GM19455 (cell line): ENCODE data around the gene ULK3.

Experiments
- ATAC-seq: cut with Tn5 transposase; IDR thresholded peaks from one replicate; pipeline ENCODE4 v1.9.1; 2021; ENCODE audit not compliant: unreplicated experiment

Gene ULK3

DNA sequence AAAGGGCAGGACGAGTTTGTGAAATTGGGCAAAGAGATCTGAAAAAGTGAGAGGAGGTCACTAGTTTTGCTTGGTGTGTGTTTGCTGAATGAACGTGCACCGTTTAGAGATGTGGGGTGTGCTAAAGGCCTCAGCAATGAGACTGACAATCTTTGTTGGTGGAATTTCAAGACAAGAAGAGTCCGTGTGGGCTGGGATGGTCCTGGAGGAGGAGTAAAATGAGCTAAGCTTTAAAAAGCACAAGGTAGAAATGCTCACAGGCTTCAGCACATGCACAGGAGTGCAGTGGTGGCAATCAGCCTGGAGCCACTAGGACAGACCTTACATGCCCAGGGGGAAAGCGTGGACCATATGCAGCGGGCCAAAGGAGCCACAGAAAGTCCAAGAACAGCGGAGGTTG lies 18.0 kb downstream of the ULK3 start:
- no peak for ATAC-seq

DNA sequence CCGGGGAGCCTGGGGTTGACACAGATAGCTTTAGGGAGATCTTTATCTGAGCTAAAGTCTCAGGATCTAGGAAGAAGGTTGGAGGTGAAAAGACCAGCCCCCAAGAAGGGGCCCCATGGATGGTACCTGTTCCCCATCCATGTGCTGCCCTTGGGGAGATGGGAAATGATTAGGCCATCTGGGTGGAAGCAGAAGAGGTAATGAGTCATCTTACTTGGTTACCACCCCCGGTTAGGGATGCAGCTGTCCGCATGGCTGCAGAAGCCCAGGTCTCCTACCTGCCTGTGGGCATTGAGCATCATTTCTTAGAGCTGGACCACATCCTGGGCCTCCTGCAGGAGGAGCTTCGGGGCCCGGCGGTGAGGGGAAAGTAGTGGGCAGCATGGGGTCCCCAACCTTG lies 19.6 kb downstream of the ULK3 start:
- ATAC-seq, result no peak

DNA sequence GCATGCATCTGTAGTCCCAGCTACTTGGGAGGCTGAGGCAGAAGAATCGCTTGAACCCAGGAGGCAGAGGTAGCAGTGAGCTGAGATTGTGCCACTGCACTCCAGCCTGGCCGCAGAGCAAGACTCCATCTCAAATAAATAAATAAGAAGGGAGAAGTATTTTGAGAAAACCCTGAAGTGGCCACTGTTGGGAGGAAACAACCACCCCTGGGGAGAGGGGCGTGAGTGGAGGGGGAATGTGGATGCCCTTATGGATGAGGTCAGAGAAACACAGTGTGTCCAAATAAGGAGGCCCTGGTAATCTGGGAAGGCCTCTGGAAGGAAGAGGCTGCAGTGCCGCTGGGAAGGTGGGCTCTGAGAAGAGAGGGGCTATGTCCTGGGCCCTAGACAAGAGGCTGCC lies 20.7 kb downstream of the ULK3 start:
- no peak for ATAC-seq

DNA sequence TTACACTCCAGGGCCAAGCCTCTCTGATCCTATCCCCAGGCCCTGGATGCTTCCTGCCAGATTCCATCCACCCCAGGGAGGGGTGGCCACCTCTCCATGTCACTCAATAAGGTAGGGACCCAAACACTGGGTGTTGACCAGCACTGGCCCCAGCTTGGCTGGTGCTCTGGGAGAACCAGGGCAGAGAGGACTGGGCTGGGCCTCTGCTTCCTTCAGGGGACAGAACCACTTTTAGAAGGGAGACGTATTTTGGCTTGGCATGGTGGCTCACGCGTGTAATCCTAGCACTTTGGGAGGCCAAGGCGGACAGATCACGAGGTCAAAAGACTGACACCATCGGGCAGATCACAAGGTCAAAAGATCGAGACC lies 21.2 kb downstream of the ULK3 start:
- no peak for ATAC-seq

DNA sequence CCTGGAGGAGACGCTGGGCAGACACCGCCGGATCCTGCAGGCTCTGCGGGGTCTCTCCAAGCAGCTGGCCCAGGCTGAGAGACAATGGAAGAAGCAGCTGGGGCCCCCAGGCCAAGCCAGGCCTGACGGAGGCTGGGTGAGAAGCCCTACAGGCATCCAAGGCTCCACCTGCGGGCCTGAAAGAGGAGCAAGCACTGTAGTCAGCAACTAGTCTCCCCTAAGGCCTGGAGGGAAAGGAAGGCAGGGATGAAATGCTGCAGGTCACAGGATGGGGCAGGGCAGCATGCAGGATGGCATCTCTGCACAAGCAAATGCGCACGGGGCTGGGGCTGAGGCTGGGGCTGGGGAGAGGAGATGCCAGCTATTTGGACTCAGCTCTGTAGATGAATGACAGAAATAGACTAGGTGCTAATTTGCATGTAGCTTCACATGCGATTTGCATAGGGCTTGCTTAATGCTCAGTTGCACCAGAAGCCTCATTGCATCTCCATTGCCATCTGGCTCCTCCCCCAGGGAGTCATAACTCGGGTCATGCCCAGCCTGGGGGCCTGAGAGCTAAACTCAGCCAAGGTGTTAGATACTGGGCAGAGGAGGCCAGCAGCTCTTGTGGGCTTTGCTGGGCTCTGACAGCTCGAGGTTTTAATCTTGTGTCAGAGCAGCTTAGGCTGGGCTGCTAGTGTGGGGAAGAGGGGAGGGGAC lies 21.7 kb downstream of the ULK3 start:
- ATAC-seq, result no peak

DNA sequence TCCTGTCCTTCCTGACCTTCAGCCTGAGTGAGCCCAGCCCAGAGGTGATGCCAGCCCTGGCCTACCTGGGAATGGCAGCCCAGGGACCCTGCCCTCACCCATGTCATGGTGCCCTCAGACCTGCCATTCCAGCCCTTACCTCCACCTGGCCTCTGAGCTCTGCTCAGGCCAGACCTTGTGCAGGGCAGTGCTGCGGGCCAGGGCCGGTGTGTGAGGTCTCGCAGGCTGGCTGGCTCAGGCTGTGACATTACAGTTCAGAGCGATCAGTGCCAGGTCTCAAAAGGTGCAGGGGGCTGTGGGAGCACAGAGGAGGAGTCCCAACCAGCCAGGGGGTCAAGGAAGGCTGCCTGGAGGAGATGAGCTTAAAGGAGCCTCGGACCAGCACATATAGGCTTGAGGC lies 22.9 kb downstream of the ULK3 start:
- no peak for ATAC-seq

DNA sequence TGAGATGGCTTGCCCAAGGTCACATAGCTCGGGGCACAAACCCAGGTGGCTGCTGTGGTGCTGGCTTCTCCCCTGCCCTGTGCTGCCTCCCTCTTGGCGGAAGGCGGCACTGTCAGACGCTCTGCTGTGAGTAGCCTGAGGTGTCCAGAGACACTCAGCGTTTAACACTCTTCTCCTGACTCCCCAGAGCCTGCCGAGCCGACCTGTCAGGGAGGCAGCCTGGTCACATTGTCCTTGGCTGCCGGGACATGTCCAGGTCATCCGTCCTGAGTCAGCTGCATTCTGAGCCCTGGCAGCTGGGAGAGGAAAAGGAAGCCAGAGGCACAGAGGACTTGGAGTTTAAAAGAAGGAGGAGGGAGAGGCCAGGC lies 25.6 kb downstream of the ULK3 start:
- no peak for ATAC-seq

DNA sequence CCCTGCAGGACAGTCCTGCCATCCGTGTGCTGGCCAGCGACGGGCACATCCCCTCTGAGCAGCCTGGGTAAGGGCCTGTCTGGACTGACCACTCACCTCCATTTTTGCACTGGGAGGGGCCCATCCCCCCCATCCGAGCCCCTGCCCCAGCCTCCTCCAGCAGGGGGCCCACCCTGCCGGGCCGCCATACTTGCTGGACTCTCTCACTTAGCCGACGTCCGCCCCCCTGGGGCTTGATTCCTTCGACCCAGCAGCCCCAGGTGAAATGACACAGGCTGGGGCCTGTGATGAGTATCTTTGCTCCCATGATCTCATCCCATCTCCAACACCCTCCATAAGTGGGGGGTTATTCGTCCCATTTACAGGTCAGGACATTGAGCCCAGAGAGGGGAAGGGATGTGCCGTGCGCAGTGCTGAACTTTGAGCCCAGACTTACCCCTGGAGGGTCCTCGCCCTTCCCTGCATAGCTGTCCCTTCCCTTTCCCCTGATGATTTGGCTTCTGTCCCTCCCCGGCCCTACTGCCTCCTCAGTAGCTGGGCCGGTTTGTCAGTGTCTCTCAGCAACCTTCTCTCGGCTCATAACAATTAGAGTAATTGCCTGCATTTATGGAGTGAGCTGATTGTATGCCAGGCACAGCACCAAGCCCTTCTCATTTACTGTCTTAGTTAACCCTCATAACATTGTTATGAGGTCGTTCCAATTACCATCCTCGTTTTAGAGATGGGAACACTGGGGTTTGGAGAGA lies 26.2 kb downstream of the ULK3 start:
- no peak for ATAC-seq

DNA sequence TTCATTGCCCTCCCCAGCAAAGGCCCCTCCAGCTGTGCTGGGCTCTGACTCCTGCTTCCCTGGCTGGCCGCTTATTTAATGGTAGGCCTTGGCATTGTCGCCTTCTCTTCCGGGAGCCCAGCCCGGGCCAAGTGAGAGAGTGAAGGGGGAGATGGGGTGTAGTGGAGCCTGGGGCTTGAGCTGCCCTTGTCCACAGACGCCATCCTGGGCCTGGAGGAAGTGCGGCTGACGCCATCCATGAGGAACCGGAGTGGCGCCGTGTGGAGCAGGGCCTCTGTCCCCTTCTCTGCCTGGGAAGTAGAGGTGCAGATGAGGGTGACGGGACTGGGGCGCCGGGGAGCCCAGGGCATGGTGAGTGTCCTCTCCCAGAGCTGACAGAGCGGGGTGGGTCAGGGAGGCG lies 27.0 kb downstream of the ULK3 start:
- ATAC-seq, result no peak

DNA sequence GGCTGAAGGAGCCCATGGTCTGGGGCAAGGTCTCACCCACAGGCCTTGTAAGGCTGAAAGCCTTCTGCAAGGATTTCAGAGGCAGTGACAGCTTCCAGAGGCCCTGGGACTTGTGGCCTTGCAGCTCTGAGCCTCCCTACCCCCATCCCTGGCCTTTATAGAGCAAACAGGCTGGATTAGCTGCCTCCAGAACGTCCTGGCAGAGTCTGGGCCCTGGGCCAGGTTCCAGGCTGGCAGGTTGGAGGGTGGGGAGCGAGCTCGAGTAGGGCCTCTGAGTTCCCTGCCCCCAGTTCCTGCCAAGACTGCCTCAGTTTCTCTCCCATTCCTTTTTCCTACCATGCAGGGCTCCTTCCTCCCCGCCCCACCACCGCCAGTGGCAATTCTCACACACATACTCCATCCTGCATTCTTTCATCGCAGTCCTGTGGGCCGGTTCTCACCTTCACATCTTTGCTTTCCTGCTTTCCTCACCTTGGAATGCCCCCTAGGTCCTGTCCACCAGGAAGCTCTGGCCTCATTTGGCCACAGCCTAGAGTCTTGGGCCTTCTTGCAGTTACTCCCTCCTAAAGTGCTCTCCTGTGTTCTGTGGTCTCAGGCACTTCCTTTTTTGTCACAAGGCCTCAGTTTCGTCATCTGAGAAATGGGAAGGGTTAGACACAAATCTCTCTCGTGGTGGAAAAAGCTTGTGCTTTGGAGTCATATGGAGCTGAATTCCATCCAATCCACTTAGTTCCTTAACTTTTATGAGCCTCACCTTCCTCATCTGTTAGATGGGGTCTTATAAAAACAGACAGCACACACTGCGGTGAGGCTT lies 27.6 kb downstream of the ULK3 start:
- no peak for ATAC-seq

DNA sequence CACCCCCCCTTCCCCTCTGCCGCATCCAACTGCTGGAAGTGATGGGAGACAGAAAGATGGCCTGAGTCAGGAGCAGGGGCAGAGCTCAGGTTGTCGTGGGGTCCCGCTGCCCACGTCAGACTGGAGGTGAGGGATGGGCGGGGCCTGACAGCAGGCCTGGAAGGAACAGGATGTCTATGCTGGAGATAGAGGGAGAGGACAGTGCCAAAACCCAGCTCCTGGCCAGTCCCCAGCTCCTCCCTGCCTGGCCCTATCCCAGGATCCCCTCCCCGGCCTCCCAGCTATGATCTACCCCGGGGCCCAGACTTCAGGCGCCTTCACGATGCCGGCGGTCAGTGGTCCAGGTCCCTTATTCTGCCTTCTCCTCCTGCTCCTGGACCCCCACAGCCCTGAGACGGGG lies 30.4 kb downstream of the ULK3 start, which contains the start of gene LMAN1L:
Gene LMAN1L, plus strand, starts transcription at position 303 of the 400 bp plus-strand sequence. Its CDS starts 20 bp downstream, at position 323.
- ATAC-seq, result no peak

DNA sequence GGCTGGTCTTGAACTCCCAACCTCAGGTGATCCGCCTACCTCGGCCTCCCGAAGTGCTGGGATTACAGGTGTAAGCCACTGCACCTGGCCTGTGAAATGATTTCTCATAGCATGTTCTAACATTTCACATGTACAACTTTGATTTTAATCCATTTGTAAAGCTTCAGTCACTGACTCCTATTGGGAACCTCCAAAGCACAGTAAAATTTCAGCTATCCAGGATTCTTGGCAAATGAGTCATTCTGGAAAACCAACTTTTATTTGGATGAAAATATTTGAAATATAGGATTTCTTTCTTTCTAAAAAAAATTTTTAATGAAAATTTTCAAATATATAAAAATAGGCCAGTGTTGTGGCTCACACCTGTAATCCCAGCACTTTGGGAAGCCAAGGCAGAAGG lies 33.0 kb downstream of the ULK3 start:
- no peak for ATAC-seq

DNA sequence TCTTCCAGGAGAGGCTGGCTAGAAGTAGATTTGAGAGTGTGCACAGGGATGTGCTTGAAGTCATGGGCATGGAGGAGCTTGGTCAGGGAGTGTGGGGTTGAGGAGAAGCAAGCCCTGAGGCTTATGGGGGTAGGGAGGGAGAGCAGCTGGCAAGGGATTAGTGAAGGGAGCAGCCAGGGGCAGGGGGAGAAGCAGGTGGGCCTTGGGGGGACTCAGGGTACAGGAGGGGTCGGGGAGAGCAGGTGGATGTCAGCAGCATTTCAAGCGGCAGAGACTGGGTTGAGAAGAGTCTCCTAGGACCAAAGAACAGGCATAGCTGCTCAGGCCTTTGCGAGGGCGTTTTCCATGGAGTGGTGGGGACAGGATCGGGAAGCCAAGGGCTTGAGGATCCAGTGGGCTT lies 33.7 kb downstream of the ULK3 start:
- ATAC-seq, result no peak

DNA sequence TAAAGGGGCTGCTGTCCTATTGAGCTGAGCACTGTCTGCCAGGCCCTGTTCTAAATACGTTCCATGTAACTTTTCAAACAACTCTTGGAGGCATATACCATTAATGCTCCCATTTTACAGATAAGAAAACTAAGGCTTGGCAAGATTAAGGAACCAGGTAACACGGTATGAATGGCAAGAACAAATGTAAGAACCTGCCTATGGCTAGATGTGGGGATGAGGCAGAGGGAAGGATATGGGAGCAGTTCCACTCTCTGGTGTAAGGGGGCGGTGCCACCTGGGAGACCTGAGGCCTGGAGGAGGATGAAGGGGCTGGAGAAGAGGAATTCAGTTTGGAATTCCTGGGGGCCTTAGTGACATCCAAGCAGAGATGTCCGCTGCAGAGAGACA lies 34.1 kb downstream of the ULK3 start:
- no peak for ATAC-seq

DNA sequence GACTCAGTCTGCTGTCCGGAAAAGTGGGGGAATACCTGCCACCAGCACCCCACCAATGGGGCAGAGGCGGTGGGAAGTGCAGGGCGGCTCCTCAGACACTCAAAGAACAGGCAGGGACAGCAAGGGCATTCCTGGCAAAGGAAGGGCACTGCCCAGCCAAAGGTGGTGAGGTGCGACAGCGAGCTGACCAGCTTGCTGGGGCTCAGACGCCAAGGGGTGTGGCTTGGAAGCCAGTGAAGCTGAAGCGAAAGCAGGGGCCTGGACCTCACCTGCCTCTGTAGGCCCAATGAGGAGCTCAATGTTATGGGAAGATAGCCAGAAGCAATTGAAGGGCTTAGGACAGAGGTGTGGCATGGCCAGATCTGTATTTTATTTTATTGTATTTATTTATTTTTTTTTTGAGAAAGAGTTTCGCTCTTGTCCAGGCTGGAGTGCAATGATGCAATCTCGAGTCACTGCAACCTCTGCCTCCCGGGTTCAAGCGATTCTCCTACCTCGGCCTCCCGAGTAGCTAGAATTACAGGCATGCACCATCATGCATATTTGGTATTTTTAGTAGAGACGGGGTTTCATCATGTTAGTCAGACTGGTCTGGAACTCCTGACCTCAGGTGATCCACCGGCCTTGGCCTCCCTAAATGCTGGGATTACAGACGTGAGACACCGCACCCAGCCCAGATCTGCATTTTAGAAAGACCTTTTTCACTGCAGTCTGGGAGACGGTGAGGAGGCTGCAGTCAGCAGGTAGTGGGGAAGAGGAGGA lies 34.7 kb downstream of the ULK3 start:
- no peak for ATAC-seq

DNA sequence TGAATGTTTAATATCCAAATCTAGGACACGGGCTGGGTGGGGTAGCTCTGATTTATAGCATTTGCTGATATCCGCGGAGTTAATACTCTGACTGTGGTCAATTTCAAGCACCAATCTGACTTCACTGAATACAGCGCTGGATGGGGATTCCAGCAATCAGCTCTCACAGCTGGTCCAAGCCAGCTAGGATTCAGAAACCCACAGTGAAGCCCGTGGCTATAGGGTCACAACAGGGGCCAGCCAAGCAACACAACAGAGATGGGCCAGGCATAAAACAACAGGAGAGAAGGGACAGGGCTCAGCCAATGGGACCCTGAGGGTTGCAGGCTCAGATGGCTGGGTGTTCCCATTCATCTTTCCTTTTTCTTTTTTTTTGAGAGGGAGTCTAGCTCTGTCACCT lies 35.7 kb downstream of the ULK3 start:
- ATAC-seq, result no peak

DNA sequence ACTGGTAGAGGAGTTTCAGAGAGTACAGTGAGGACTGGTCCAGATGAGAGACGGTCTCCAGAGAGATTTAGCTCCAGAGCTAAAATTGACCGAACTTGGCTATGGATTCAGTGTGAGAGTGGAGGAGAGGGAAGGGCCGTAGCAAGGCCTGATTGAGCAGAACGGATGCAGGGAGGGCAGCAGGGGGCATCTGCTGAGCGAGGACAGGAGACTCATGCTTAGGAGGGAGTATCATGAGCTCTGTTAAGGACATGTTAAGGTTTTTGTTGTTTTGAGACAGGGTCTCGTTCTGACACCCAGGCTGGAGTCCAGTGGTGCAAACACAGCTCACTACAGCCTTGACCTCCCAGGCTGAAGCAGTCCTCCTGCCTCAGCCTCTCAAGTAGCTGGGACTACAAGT lies 38.0 kb downstream of the ULK3 start:
- no peak for ATAC-seq

DNA sequence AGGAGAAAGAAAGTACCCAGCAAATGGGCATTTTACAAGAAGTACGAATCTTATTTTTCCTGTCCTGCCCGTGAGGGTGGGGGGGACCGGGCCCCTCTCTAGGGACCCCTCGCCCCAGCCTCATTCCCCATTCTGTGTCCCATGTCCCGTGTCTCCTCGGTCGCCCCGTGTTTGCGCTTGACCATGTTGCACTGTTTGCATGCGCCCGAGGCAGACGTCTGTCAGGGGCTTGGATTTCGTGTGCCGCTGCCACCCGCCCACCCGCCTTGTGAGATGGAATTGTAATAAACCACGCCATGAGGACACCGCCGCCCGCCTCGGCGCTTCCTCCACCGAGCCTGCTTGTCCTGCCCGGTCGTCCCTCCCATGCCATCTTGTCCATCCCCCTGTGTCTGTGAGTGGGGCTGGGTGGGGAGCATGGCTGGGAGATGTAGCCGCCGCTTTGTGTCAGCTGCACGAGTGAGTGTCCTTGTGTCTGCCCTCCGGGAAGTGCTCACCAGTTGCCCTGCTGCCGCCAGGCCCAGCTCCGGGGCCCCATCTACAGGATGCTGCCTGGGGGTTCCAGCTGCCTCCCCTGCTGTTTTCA lies 40.0 kb downstream of the ULK3 start:
- ATAC-seq, result no peak

DNA sequence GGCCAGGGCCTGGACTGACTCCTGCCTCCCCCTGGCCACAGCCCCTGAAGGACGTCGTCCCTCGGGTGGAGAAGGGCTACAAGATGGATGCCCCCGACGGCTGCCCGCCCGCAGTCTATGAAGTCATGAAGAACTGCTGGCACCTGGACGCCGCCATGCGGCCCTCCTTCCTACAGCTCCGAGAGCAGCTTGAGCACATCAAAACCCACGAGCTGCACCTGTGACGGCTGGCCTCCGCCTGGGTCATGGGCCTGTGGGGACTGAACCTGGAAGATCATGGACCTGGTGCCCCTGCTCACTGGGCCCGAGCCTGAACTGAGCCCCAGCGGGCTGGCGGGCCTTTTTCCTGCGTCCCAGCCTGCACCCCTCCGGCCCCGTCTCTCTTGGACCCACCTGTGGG lies 40.7 kb downstream of the ULK3 start:
- ATAC-seq, result no peak

DNA sequence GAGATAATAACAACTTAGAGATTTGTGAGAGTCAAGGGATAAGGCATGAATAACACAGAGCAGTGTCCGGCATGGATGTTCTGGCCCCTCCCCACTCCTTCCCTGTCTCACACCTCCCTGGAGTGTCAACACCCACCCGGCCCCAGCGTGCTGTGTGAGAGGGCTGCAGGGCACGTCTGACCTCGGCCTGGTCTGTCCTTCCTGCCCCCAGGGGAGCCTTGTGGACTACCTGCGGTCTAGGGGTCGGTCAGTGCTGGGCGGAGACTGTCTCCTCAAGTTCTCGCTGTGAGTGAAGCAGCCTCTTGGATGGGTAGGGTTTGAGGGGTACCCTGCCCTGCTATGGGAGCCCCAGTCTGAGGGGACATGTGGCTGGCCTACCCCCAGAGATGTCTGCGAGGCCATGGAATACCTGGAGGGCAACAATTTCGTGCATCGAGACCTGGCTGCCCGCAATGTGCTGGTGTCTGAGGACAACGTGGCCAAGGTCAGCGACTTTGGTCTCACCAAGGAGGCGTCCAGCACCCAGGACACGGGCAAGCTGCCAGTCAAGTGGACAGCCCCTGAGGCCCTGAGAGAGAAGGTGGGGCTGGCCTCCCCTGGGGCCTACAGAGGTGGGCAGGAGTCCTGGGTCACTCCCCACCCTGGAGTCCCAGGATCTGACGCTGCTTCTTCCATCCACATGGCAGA lies 41.5 kb downstream of the ULK3 start:
- no peak for ATAC-seq
